ENCODE measurements around the gene DLG1.
A peak's percentile ranks its signal among the peaks of the same experiment; 100 is the strongest.
"Not testable (repeated sequence)": the region's sequence is repeated elsewhere in the genome, so short reads cannot be mapped to it uniquely, and the experiment has no call there.

Gene DLG1

GRCh38 chr3:197038679-197039462 lies 259.5 kb downstream of the DLG1 start:
- no peak overlapping the region for H3K4me3 ChIP-seq (ENCODE audit: low read length)
- peak; percentile 94 for DNase-seq (ENCODE audit: low read depth)
- TF ChIP-seq CTCF (IDR thresholded peaks at IDR 0.05; ENCODE audit: insufficient read depth, low read depth, low read length, missing control alignments): no peak

- TF ChIP-seq CTCF (IDR thresholded peaks at IDR 0.05; ENCODE audit: insufficient read depth, low read depth, low read length, missing control alignments): no peak
- no peak overlapping the region for H3K4me3 ChIP-seq (ENCODE audit: low read length)
- DNase-seq (ENCODE audit: low read depth): no peak
Measured at GRCh38 chr3:197035577-197035976, 262.8 kb downstream of the DLG1 start.

GRCh38 chr3:197034778-197035177 lies 263.6 kb downstream of the DLG1 start:
- DNase-seq (ENCODE audit: low read depth): peak; percentile 30

GRCh38 chr3:197033764-197034163 lies 264.6 kb downstream of the DLG1 start:
- not testable (repeated sequence) for DNase-seq (ENCODE audit: low read depth); H3K4me3 ChIP-seq (ENCODE audit: low read length)

More at GRCh38 chr3:197034778-197035177, 263.6 kb downstream of the DLG1 start:
- H3K4me3 ChIP-seq (ENCODE audit: low read length): not testable (repeated sequence)

GRCh38 chr3:197031315-197032285 lies 266.8 kb downstream of the DLG1 start:
- TF ChIP-seq CTCF (IDR thresholded peaks at IDR 0.05; ENCODE audit: insufficient read depth, low read depth, low read length, missing control alignments): no peak
- DNase-seq (ENCODE audit: low read depth): peak; percentile 99
- H3K4me3 ChIP-seq (ENCODE audit: low read length): no peak overlapping the region

GRCh38 chr3:197030379-197031314 lies 267.8 kb downstream of the DLG1 start:
- no peak overlapping the region for H3K4me3 ChIP-seq (ENCODE audit: low read length)
- no peak for TF ChIP-seq CTCF (IDR thresholded peaks at IDR 0.05; ENCODE audit: insufficient read depth, low read depth, low read length, missing control alignments)
- DNase-seq (ENCODE audit: low read depth): no peak

- peak within 1 kb of the TSS; percentile 4 for H3K4me3 ChIP-seq (ENCODE audit: low read length)
- DNase-seq (ENCODE audit: low read depth): peak; percentile 37
- peak; percentile 33 for TF ChIP-seq CTCF (IDR thresholded peaks at IDR 0.05; ENCODE audit: insufficient read depth, low read depth, low read length, missing control alignments)
Measured at GRCh38 chr3:197029511-197030167, 268.8 kb downstream of the DLG1 start, which contains the start of gene MELTF. Gene MELTF, minus strand, starts transcription at chr3:197029817. Its CDS starts 115 bp downstream, at chr3:197029702.

Data from epithelial cell of esophagus (primary cell).